ENCODE measurements around the gene UGDH.
A peak's percentile ranks its signal among the peaks of the same experiment; 100 is the strongest.
"Not testable (repeated sequence)": the region's sequence is repeated elsewhere in the genome, so short reads cannot be mapped to it uniquely, and the experiment has no call there.

Gene UGDH

DNA sequence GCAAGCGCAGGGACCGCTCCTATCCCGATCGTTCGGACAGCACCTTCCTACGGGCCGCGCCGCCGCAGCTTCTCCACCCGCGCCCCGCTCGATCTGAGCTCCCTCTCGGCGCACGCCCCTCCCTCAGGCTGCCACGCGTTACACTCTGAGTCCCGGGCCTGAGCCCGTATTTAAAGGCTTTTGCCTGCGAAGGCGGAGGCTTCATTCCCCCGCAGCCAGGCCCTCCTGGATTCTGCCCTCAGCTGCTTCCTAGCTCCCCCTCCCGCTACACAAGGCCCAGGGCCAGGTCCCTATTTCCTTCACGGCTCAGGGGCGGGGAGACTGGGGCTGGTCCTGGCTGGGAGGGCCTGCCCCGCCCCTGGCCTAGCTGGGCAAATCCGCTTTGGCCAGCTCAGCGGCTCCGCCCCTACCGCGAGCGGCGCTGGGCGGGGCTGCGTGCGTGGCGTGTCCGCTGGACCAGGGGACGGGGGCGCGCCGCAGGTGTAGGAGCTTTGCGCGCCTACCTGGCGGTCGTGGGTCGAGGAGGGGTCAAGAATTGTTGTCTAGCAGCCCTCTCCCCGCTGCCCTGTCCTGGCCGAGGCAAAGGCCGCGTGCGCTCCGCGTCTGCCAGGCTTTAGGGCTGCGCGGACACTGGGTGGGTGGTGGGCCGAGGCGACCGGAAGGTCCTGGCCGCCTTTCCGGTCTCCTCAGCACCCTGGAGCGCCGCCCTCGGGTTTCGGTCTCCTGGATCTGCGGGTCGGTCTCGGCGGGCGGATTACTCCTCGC, at the start of gene UGDH:
Gene UGDH, minus strand, starts transcription at position 144 of the 765 bp plus-strand sequence. CDS start 5,927 bp downstream, outside the sequence.
- DNase-seq (ENCODE audit: low read depth), result peak; percentile 80

DNA sequence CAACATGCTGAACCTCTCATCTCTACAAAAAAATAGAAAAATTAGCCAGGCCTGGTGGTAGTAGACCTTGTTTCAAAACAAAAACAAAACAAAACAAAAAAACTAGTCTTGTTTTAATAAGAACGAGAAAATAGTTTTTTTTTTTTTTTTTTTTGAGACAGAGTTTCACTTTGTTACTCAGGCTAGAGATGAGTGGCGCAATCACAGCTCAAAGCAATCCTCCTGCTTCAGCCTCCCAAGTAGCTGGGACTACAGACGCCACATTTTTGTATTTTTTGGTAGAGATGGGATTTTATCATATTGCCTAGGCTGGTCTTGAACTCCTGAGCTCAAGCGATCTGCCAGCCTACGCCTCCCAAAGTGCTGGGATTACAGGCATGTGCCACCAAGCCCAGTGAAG, 47.7 kb upstream of the UGDH start:
- no peak for DNase-seq (ENCODE audit: low read depth)

DNA sequence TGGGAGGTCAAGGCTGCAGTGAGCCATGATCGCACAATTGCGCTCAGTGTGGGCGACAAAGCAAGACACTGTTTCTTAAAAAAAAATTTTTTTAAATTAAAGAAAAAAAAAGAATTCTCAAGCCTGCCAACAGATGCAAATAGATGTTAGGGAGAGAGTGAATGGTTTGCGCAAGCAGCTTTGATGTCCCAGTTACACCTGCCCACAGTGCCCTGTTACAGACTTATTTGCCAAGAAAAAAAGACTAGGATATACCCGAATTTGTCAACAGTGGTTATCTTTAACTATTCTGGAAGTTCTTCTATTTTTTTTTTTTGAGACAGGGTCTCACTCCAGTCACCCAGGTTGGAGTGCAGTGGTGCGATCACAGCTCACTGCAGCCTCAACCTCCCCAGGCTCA, 44.3 kb upstream of the UGDH start:
- no peak for DNase-seq (ENCODE audit: low read depth)

DNA sequence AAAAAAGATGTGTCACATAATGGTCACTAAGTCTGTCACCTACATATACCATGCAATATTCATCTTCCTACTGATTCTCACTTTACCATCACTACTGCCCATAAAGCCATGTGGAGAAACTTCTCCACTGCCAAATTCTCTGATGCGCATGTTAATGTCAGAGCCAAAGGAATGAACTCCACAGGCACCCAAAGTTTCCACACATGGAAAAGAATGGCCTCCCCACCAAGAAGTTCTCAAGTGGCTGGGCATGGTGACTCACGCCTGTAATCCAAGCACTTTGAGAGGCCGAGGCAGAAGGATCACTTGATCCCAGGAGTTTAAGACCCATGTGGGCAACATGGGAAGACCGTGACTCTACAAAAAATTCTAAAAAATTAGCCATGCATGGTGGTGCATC, 43.8 kb upstream of the UGDH start:
- no peak for DNase-seq (ENCODE audit: low read depth)

DNA sequence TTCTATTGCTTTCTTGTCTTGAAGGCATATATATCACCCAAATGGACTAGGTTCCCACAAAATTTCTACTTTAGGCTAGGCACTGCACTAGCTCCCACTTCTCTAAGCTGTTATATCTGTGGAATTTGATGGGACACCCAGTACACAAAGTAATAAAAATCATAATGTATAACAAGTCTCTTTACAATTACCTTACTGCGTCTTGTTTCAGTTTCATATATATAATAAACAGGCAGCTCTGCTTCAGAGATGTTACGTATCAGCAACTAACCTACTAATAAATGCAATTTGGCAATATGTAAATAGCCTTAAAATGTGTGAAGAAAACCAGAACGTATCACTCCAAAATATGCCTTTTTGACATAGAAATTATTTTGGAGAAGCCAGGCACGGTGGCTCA, 42.0 kb upstream of the UGDH start:
- DNase-seq (ENCODE audit: low read depth), result no peak

DNA sequence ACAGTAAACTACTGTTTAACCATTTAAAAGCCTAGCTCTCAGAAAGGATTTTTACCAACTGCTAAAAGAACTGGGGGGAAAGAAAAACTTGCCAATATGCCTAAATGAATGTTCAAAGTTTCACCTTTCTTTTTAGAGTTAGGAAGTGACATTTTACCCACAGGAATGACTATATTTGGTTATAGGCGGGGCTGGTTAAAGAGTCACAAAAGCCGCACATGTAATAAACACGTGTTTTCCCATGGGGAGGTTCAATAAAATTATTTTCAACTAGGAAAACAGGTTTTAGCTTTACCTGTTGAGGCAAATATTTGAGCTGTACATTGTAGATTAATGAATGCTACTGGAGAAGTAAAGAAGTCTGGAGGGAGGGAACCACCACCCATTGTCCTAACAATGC, 41.6 kb upstream of the UGDH start:
- no peak for DNase-seq (ENCODE audit: low read depth)

DNA sequence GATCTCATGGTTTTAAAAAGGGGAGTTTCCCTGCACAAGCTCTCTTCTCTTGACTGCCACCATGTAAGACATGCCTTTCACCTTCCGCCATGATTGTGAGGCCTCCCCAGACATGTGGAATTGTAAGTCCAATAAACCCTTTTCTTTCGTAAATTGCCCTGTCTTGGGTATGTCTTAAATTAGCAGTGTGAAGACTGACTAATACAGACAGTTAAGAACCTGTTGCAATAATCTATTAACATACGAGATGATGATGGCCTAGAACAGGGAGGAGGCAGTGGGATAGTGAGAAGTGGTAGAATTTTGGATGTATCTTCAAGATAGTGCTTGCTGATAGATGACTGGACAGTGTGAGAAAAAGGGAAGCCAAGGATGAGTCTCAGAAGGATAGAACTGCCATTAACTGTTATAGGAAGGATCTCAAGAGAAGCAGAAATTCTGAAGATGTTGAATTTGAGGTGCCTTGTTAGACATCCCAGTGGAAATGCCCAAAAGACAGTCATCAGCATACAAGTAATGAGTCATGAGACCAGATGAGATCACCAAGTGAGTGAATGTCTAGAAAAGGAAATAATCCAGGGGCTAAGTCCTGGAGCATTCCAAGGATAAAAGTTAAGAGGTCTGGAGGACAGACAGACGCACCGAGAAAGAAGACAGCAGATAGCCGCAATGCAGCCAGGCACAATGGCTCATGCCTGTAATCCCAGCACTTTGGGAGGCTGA, 38.8 kb upstream of the UGDH start:
- no peak for DNase-seq (ENCODE audit: low read depth)

DNA sequence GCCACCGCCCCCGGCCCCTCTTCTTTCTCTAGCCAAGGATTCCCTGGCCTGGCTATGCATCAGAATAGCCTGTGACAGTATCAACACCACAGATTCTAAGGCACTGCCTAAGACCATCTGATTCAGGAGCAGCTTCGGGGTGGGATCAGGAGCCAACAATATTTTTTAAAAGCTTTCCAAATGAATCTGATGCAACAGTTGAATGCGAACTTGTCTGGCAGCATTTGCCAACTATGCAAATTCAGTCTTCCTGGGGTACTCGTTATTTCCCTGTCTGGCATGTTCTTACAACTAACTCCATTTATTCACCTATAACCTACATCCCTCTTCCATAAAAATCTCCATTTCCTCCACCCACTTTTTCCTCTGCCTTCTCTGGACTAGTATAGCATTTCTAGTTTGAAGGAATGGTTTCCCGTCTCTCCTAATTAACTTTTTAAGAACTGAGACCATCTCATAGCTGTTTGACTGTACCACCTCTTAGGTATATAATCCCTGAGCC, 36.2 kb upstream of the UGDH start:
- DNase-seq (ENCODE audit: low read depth), result no peak

DNA sequence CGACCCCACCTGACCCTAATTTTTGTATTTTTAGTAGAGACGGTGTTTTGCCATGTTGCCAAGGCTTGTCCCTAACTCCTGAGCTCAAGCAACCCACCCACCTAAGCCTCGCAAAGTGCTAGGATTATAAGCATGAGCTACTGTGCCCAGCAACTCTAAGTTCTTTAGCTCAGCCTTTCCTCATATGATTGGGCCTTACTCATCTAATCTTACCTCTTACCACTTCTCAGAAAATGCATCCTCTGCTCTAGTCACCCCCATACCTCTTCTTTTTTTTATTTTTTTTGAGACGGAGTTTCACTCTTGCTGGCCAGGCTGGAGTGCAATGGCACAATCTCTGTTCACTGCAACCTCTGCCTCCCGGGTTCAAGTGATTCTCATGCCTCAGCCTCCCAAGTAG, 35.6 kb upstream of the UGDH start:
- no peak for DNase-seq (ENCODE audit: low read depth)

DNA sequence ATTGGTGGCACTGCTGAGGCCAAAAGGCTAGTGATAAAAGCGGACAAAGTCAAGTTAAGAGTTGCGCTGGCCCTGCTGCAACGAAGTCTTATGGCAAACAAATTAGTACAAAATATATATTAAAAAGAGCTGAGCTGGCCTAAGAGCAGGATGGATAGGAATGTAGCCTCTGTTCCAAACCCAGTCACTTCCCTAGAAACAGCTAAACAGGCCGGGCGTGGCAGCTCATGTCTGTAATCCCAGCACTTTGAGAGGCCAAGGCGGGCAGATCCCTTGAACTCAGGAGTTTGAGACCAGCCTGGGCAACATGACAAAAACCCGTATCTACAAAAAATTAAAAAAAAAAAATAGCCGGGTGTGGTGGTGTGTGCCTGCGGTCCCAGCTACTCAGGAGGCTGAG, 32.4 kb upstream of the UGDH start:
- DNase-seq (ENCODE audit: low read depth), result no peak

DNA sequence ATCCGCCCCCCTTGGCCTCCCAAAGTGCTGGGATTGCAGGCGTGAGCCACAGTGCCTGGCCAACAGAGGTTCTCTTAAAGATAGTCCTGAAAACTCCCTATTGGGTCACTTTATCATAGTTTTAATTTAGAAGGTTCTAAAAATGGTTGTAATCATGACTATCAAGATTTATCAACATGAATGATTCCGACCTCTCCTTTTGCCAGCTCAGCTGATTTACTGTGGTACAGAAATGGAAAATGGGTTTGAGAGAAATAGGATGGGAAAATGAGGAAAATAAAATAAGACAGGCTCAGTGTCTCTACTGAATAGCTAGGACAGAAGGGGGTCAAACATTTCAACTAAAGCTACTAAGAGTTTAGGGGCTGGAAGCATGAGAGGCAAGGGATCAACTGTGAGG, 28.2 kb upstream of the UGDH start:
- no peak for DNase-seq (ENCODE audit: low read depth)

DNA sequence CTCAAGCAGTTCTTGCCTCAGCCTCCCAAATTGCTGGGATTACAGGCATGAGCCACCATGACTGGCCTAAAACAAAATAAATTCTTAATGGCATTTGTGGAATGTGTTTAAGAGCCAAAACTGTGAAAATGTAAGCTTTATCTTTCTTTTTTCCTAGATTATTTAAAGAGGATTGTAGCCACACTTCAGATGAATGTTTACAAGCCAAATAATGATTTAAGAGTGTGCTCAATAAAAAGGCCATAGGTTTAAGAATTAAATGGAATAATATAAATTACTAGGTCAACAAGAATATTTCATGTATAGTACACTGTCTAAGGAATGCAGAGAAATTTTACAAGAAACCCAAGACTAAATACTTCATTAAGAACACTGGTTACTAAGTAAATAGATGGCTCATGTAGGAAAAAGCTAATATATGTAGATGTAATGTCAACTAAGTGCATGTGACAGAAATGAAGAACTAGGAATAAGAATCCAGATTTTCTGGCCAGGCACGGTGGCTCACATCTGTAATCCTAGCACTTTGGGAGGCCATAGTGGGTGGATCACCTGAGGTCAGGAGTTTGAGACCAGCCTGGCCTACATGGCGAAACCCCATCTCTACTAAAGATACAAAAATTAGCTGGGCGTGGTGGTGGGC, 21.3 kb upstream of the UGDH start:
- no peak for DNase-seq (ENCODE audit: low read depth)

DNA sequence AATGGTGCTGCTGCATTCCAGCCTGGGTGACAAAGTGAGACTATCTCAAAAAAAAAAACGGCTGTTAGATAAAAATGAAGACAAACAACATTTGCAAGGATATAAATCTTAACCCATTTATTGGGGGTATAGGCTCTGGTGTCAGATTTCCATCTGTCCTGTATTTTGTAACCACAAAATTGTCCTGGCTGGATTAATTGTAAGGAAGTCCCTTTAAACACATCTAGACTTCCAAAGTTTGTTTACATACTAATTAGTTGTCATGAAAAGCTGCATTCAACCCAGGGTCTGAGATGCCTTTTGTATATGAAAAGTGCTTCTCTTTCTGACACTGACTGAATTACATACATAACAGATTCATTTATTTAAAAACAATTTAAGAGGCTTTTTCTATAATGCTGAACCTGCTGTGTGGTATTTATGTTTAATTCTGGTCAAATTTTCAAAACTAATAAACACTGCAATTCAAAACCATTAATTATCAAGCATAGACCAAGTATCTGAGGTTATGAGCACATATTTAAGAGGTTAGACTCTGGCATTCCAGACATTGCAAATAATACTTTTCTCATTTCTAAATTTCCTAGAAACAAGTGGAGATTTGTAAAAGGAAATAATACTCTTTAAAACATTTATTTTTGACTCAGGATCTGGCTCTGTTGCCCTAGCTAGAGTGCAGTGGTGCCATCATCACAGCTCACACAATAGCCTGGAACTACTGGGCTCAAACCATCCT, 17.5 kb upstream of the UGDH start:
- DNase-seq (ENCODE audit: low read depth), result no peak

DNA sequence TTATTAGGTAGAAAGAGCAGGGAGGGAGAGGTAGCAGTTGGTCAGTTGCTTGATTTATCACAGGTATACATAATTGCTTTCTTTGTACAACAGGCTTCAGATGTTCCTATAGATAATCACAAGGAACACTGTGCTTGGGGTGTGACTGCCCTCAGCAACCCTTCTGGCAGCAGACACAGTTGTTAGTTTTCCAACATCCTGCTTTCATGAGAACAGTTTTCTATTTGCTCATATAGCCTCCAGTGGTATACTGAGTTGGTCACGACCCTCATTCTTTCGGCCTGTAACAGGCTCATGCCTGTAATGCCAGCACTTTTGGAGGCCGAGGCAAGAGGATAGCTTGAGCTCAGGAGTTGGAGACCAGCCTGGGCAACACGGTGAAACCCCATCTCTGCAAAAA, 16.8 kb upstream of the UGDH start:
- DNase-seq (ENCODE audit: low read depth), result not testable (repeated sequence)

DNA sequence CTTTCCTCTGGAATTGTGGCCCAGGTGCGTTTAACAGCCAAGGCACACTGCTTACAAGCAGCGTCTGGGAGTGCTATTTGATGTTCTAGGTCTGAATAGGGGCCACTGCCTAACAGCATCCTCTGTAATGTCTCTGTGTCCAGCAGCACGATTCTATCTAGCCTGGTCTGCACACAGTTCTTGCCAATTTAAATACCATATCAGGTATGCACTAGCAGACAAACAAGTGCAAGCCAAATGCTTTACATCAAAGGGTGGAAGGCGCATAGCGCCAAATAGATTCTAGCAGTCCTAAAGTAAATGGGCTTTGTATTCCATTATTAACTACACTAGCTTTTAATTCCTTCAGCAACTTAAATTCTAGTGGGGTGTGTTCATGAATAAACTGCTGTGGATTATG, 15.8 kb upstream of the UGDH start:
- DNase-seq (ENCODE audit: low read depth), result no peak

DNA sequence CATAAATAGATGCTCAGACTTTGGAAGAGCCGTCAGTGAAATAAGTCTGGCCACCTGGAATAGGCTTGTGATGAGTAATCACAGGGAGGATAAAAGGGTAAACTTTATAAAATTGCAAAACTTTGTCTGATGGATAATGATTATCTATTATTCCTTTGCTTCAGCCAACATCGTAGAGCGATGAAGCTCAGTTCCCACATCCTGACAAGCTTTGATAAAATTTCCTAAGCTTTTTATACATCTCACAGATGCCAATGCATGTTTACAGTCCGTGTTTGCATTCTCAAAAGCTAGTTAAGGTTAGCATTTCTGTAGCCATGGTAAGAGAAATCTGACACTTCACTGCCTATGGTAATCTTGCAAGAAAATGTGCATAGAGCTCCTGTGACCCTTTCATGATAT, 15.4 kb upstream of the UGDH start:
- no peak for DNase-seq (ENCODE audit: low read depth)

DNA sequence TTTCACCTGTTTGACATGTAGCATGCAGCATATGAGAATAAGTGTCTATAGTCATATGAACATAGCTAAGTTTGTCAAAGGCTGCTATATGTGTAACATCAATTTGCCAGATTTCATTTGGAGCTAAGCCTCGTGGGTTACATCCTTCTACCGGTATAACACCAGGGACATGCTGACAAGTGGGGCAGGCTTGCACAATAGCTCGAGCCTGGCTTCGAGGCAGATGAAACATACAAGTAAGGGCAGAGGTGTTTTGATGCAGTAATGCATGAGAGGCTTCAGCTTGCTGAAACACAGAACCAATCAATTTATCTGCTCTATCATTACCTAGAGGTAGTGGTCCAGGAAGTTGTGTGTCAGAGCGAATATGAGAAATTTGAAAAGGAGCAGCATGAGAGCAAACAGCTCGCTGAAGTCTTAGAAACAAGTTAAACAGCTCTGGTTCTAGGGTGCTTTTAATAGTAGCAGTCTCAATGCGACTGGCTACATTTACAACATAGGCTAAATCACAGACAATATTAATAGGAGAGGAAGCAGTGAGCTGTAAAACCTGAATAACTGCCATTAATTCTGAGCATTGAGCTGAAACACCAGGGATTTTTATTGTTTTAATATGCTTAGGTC, 14.9 kb upstream of the UGDH start:
- no peak for DNase-seq (ENCODE audit: low read depth)

DNA sequence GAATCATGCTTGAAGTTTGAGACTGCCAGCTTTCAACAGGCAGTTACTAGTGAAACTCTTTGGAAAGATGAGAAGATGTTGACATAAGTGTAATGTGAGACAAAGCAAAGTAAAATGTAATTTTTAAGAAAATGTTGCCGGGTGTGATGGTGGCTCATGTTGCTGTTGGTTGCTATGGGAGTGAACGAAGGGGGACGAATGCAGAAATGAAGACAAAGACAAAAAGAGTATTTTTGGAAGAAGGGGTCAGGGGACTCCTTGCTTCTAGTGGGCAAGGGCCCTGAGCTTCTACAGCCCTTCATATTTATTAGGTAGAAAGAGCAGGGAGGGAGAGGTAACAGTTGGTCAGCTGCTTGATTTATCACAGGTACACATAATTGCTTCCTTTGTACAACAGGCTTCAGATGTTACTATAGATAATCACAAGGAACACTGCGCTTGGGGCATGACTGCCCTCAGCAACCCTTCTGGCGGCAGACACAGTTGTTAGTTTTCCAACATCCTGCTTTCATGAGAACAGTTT, 11.9 kb upstream of the UGDH start:
- DNase-seq (ENCODE audit: low read depth), result no peak

DNA sequence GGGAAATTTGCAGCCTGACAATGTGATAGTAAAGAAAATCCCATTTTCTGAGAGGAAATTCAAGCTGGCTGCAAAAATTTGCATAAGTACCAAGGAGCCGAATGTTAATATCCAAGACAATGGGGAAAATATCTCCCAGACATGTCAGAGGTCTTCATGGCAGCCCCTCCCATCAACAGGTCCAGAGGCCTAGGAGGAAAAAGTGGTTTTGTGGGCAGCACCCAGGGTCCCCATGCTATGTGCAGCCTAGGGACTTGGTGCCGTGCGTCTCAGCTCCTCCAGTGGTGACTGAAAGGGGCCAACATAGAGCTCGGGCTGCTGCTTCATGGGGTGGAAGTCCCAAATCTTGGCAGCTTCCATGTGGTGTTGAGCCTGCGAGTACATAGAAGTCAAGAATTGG, 6.3 kb upstream of the UGDH start:
- DNase-seq (ENCODE audit: low read depth), result no peak

DNA sequence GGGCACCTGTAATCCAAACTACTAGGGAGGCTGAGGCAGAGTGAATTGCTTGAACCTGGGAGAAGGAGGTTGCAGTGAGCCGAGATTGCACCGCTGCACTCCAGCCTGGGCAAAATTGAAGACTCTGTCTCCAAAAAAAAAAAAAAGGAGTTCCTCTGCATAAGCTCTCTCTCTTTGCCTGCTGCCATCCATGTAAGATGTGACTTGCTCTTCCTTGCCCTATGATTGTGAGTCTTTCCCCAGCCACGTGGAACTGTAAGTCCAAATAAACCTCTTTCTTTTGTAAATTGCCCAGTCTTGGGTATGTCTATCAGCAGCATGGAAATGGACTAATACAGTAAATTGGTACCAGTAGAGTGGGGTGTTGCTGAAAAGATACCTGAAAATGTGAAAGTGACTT, 5.0 kb upstream of the UGDH start:
- DNase-seq (ENCODE audit: low read depth), result not testable (repeated sequence)

DNA sequence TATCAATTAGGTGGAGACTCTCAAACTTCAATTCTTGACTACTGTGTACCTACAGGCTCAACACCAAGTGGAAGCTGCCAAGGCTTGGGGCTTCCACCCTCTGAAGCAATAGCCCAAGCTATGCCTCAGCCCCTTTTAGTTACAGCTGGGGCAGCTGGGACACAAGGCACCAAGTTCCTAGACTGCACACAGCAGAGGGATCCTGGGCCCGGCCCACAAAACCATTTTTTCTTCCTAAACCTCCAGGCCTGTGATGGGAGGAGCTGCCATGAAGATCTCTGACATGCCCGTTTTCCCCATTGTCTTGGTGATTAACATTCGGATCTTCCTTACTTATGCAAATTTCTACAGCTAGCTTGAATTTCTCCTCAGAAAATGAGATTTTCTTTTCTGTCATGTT, 3.4 kb upstream of the UGDH start:
- no peak for DNase-seq (ENCODE audit: low read depth)

DNA sequence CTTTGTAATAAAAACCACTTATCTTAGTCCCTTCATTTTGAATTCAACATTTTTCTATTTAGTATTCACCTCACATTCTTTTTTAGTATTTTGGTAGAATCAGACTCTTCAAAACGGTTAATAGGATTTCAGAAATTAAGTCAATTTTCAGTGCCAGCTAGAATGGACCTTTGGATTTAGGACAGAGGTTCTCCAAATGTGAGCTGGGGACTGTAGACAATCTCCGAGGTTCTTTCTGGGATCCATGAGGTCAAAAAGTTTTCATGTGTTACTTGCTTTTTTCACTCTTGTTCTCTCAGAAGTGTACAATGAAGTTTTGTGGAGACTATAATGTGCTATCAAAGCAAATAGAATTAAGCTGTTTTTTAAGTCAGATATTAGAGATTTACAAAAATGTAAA, 2.3 kb upstream of the UGDH start:
- no peak for DNase-seq (ENCODE audit: low read depth)
